ENCODE data around the gene FPR3. TPM values are rescaled to one million over a fixed set of nuclear protein-coding genes. Genes with fewer than 3 reads are reported as not detected.

Gene FPR3
- total RNA-seq, 1 donor from 2014 or later, result 2.2 TPM

Other genes with a start within 250 kb of the FPR3 start
- 4.8 TPM for gene ZNF175, start 223.9 kb upstream of the FPR3 start, total RNA-seq
- gene SIGLEC5, start 164.8 kb upstream of the FPR3 start, total RNA-seq, result 1.4 TPM
- 1.6 TPM for gene SIGLEC14, start 148.3 kb upstream of the FPR3 start, total RNA-seq
- gene SPACA6, start 101.8 kb upstream of the FPR3 start, total RNA-seq, result 5.3 TPM
- gene HAS1, start 71.2 kb upstream of the FPR3 start, total RNA-seq, result 2.0 TPM
- gene FPR1, start 43.3 kb upstream of the FPR3 start, total RNA-seq, result 9.5 TPM
- 4.0 TPM for gene FPR2, start 34.0 kb upstream of the FPR3 start, total RNA-seq
- 16.3 TPM for gene ZNF577, start 92.8 kb downstream of the FPR3 start, total RNA-seq
- gene ZNF649, start 109.9 kb downstream of the FPR3 start, total RNA-seq, result 21.1 TPM
- gene ZNF613, start 132.3 kb downstream of the FPR3 start, total RNA-seq, result 5.6 TPM
- gene ZNF350, start 191.7 kb downstream of the FPR3 start, total RNA-seq, result 11.5 TPM
- 16.2 TPM for gene ZNF615, start 213.1 kb downstream of the FPR3 start, total RNA-seq
- 10.4 TPM for gene ZNF614, start 233.2 kb downstream of the FPR3 start, total RNA-seq